ENCODE measurements around the gene CLEC6A. TPM values are rescaled to one million over a fixed set of nuclear protein-coding genes. Genes with fewer than 3 reads are reported as not detected.
A peak's percentile ranks its signal among the peaks of the same experiment; 100 is the strongest.

CLEC6A gene
- total and polyA plus RNA-seq, 2 of the 8 experiments (the other 6 are each of a cell fraction or from before 2014, with no cell fraction given): not detected

- Histone ChIP-seq H3K4me3 (ENCODE audit: extremely low read depth in 1 of 4, insufficient read depth in 2 of 4, low read depth in 3 of 4, low read length in 4 of 4) (no peak overlapping the region), H2BK15ac (ENCODE audit: low read length) (no peak overlapping the region), H3K4me1 (replicated peaks in 1 of 4; ENCODE audit: control insufficient read depth in 3 of 4, insufficient read depth in 4 of 4, low read length in 3 of 4) (peaks cover 0 to 4% (median under 1%) of the 10 kb centered on the region in 4 experiments; a peak in 3 of 7 replicates), H3K18ac (ENCODE audit: extremely low read depth, low read length) (no peak overlapping the region), H3K79me1 (ENCODE audit: low read depth, low read length) (no peaks in the 10 kb centered on the region), H3K36me3 (ENCODE audit: control insufficient read depth in 2 of 4, insufficient read depth in 4 of 4, low read length in 3 of 4) (no peaks in the 10 kb centered on the region), H3K27me3 (replicated peaks in 1 of 4; ENCODE audit: control insufficient read depth in 3 of 4, extremely low read depth in 1 of 4, insufficient read depth in 3 of 4, low read length in 3 of 4) (no peaks in the 10 kb centered on the region), H2BK20ac (ENCODE audit: low read length) (peak overlapping the region; percentile 41), H2BK120ac (replicated peaks; ENCODE audit: low read depth, low read length) (peak overlapping the region; percentile 57), H3K27ac (ENCODE audit: low read depth, low read length) (no peak overlapping the region), H3K56ac (replicated peaks; ENCODE audit: insufficient read length, low read depth, low read length) (no peak overlapping the region), H2AFZ (ENCODE audit: low read length) (no peak overlapping the region), H3K9ac (replicated peaks in 1 of 4; ENCODE audit: extremely low read depth in 1 of 4, low read depth in 3 of 4, low read length in 3 of 4) (no peak overlapping the region), H3K4ac (replicated peaks; ENCODE audit: insufficient read length, low read depth, low read length) (no peak overlapping the region), H2BK12ac (ENCODE audit: low read depth, low read length) (peak overlapping the region; percentile 31; the same call in 1 of the 2 replicates), H2AK5ac (ENCODE audit: low read depth, low read length) (no peak overlapping the region), H3K4me2 (ENCODE audit: insufficient read depth in 1 of 2, low read depth in 2 of 2, low read length in 2 of 2) (no peak overlapping the region), H3K23me2 (ENCODE audit: low read depth, low read length) (no peaks in the 10 kb centered on the region), H2BK5ac (ENCODE audit: low read depth, low read length) (no peak overlapping the region; the same call in 1 of the 2 replicates), H4K8ac (ENCODE audit: extremely low read depth, insufficient read depth, low read length) (no peak overlapping the region), H3K14ac (ENCODE audit: insufficient read length) (no peak overlapping the region), H4K91ac (replicated peaks; ENCODE audit: insufficient read length, low read length) (no peak overlapping the region), H3K79me2 (ENCODE audit: control insufficient read depth in 1 of 2, insufficient read depth in 2 of 2, low read length in 2 of 2) (no peaks in the 10 kb centered on the region), H4K5ac (ENCODE audit: insufficient read length, low read depth, low read length) (no peak overlapping the region), H3K9me3 (ENCODE audit: insufficient read depth in 2 of 2, low read depth in 1 of 2, low read length in 1 of 2) (no peaks in the 10 kb centered on the region; a peak in 1 of 4 replicates), H3K23ac (ENCODE audit: insufficient read length) (no peak overlapping the region), H4K20me1 (replicated peaks in 1 of 2; ENCODE audit: control insufficient read depth in 1 of 2, insufficient read depth in 2 of 2, low read length in 2 of 2) (no peaks in the 10 kb centered on the region)
- TF ChIP-seq CBX5 (IDR thresholded peaks at IDR 0.05; ENCODE audit: low read depth, low read length) (no peak), GABPA (IDR thresholded peaks at IDR 0.05; ENCODE audit: borderline replicate concordance, insufficient read depth, low read length) (no peak), TCF12 (IDR thresholded peaks at IDR 0.05; ENCODE audit: low read depth, low read length) (no peak), SAP30 (IDR thresholded peaks at IDR 0.05; ENCODE audit: insufficient read depth, insufficient replicate concordance, low read length) (no peak), RAD21 (IDR thresholded peaks at IDR 0.05 in 1 of 2, conservative IDR thresholded peaks at IDR 0.05 in 1 of 2; ENCODE audit: low read depth in 2 of 2, low read length in 2 of 2) (no peak), SP1 (IDR thresholded peaks at IDR 0.05; ENCODE audit: low read depth, low read length) (no peak), NRF1 (IDR thresholded peaks at IDR 0.05; ENCODE audit: low read depth, low read length) (no peak), CTBP2 (IDR thresholded peaks at IDR 0.05; ENCODE audit: borderline replicate concordance, insufficient read depth, insufficient read length, low read length) (no peak), SIRT6 (IDR thresholded peaks at IDR 0.05; ENCODE audit: low read length) (no peak), KDM1A (IDR thresholded peaks at IDR 0.05; ENCODE audit: borderline replicate concordance, low read length) (no peak), SP2 (IDR thresholded peaks at IDR 0.05; ENCODE audit: low read length) (no peak), JUN (IDR thresholded peaks at IDR 0.05; ENCODE audit: low read depth, low read length) (no peak), ASH2L (IDR thresholded peaks at IDR 0.05; ENCODE audit: low read length) (no peak), RFX5 (IDR thresholded peaks at IDR 0.05; ENCODE audit: borderline replicate concordance, low read depth, low read length) (no peak), GTF2F1 (IDR thresholded peaks at IDR 0.05; ENCODE audit: borderline replicate concordance, low read depth, low read length) (no peak)
- CTCF ChIA-PET (ENCODE audit: partially characterized antibody): interaction anchor here (1.5 kb wide), 1 partner anchor 27 kb away, joined by 3 read pairs; no protein-coding TSS in a partner anchor
- DNase-seq (ENCODE audit: low read depth in 1 of 2, low spot score in 2 of 2) (no peak), FAIRE-seq (no peak)
- POLR2A ChIA-PET (ENCODE audit: partially characterized antibody): no interaction called here
Observed at GRCh38 chr12:8455271-8455670, 491 bp upstream of the CLEC6A start.

Measured in H1 (cell line).